Measurements from ENCODE around the gene GOPC. TPM values are rescaled to one million over a fixed set of nuclear protein-coding genes. Genes with fewer than 3 reads are reported as not detected.

The GOPC gene
- polyA plus RNA-seq, 1 donor from 2014 or later: 69.2 TPM

DNA sequence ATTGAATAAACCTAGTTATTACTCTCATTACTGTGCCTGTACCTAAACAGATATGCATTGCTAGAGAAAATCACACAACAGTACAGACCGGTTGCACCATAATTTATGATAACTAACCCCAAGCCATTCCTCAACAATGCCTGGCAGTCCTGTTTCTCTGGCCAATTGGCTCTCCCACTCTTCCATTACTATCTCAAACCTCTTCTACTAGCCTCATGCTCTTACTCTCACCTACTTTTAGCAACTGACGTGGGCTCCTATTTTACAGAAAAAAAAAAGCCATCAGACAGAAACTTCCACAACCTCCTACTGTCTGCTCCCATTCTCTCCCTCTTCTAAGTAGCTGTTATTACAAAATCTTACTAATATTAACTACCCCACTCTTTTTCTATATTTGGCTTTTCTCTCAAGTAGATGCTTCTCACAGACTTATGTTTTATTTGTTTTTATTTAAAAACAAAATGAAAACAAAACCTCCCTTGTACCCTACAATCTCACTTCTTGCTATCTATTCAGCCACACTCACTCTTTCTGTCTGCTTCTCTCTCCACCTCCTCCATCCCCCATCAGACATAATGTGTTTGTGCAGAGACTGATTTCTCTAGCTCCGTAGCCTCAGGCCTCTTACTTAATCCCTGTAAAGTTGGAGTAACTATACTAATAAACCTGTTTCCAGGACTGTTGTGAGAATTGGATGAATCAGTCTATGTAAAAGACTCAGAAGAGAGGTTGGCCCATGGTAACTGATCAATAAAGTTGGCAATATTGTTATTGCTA, 9.1 kb downstream of the GOPC start:
- no peaks in the 10 kb centered on the region for H3K27me3 ChIP-seq (ENCODE audit: insufficient read depth, low read depth, low read length)
- H3F3A ChIP-seq (ENCODE audit: insufficient read depth, low read length, poor library complexity, severe bottlenecking): no peaks in the 10 kb centered on the region
- H3K27ac ChIP-seq (ENCODE audit: low read length): no peak overlapping the region
- H3K9me2 ChIP-seq (ENCODE audit: insufficient read depth, low read length): no peaks in the 10 kb centered on the region
- no peak overlapping the region for H3K4me2 ChIP-seq (ENCODE audit: low read length)
- peaks cover 20% of the 10 kb centered on the region for H3K79me2 ChIP-seq (replicated peaks; ENCODE audit: insufficient read depth, low read length)
- no peak overlapping the region for H2AFZ ChIP-seq (ENCODE audit: low read depth, low read length)
- TF ChIP-seq EZH2 (IDR thresholded peaks at IDR 0.05; ENCODE audit: borderline replicate concordance, insufficient read depth, low read length, poor library complexity, severe bottlenecking) (no peak), REST (IDR thresholded peaks at IDR 0.05; ENCODE audit: borderline replicate concordance) (no peak), POLR2AphosphoS5 (IDR thresholded peaks at IDR 0.05) (no peak), RAD21 (conservative IDR thresholded peaks at IDR 0.05) (no peak)
- TF ChIP-seq, protein P1, sequence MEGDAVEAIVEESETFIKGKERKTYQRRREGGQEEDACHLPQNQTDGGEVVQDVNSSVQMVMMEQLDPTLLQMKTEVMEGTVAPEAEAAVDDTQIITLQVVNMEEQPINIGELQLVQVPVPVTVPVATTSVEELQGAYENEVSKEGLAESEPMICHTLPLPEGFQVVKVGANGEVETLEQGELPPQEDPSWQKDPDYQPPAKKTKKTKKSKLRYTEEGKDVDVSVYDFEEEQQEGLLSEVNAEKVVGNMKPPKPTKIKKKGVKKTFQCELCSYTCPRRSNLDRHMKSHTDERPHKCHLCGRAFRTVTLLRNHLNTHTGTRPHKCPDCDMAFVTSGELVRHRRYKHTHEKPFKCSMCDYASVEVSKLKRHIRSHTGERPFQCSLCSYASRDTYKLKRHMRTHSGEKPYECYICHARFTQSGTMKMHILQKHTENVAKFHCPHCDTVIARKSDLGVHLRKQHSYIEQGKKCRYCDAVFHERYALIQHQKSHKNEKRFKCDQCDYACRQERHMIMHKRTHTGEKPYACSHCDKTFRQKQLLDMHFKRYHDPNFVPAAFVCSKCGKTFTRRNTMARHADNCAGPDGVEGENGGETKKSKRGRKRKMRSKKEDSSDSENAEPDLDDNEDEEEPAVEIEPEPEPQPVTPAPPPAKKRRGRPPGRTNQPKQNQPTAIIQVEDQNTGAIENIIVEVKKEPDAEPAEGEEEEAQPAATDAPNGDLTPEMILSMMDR (IDR thresholded peaks at IDR 0.05; ENCODE audit: poor library complexity, severe bottlenecking): no peak
- H3K4me3 ChIP-seq (ENCODE audit: low read length): no peak overlapping the region
- no peaks in the 10 kb centered on the region for H3K9me3 ChIP-seq (ENCODE audit: low read length)
- H3K36me3 ChIP-seq (ENCODE audit: insufficient read depth, low read length): peaks cover 10% of the 10 kb centered on the region
- H4K20me1 ChIP-seq (ENCODE audit: insufficient read depth): no peaks in the 10 kb centered on the region
- H3K9ac ChIP-seq (ENCODE audit: low read length): no peak overlapping the region

- no peak overlapping the region for H3K27ac ChIP-seq (ENCODE audit: low read length)
- H3K79me2 ChIP-seq (replicated peaks; ENCODE audit: insufficient read depth, low read length): peaks cover 13% of the 10 kb centered on the region
- no peak overlapping the region for H3K4me3 ChIP-seq (ENCODE audit: low read length)
- H4K20me1 ChIP-seq (ENCODE audit: insufficient read depth): no peaks in the 10 kb centered on the region
- peaks cover 5% of the 10 kb centered on the region for H3K36me3 ChIP-seq (ENCODE audit: insufficient read depth, low read length)
- no peak for TF ChIP-seq EP300 (conservative IDR thresholded peaks at IDR 0.05; ENCODE audit: poor library complexity, severe bottlenecking)
- TF ChIP-seq, protein P1 (IDR thresholded peaks at IDR 0.05; ENCODE audit: poor library complexity, severe bottlenecking): no peak
- H3K4me2 ChIP-seq (ENCODE audit: low read length): no peak overlapping the region
- no peak overlapping the region for H3K9ac ChIP-seq (ENCODE audit: low read length)
- H3F3A ChIP-seq (ENCODE audit: insufficient read depth, low read length, poor library complexity, severe bottlenecking): no peaks in the 10 kb centered on the region
- H3K9me3 ChIP-seq (ENCODE audit: low read length): no peaks in the 10 kb centered on the region
- H3K27me3 ChIP-seq (ENCODE audit: insufficient read depth, low read depth, low read length): no peaks in the 10 kb centered on the region
- no peak overlapping the region for H2AFZ ChIP-seq (ENCODE audit: low read depth, low read length)
- H3K9me2 ChIP-seq (ENCODE audit: insufficient read depth, low read length): no peaks in the 10 kb centered on the region
Observed at GRCh38 chr6:117591405-117591804, 10.9 kb downstream of the GOPC start.
